GM12878 (cell line): ENCODE data around the gene UST. TPM values are rescaled to one million over a fixed set of nuclear protein-coding genes. Genes with fewer than 3 reads are reported as not detected.

Experiments used
- ATAC-seq: fragments of 200-7000 bp; cut with Tn5 transposase; 3 replicates; pipeline ENCODE4 v1.9.1; 2020; ENCODE audit warnings: mild to moderate bottlenecking, moderate library complexity
- BruUV-seq: library from RNA; stranded (reverse); fragments of 400-500 nt; replicated peaks from 2 replicates; lab custom pipeline; 2021; lab: Mats Ljungman, UMichigan
- CTCF ChIA-PET: fragments of 300-600 bp; sonication (Branson Sonifier 250); formaldehyde crosslinking; extraction: SDS; loops from one replicate; lab custom pipeline; 2021; ENCODE audit warnings: inconsistent platforms; lab: Yijun Ruan, JAX
- POLR2A ChIA-PET: fragments of 350-600 bp; formaldehyde crosslinking; extraction: SDS; loops from one replicate; lab custom pipeline; 2021; ENCODE audit warnings: inconsistent platforms; lab: Charles Lee
- RAD21 ChIA-PET: fragments of 300-600 bp; sonication (Branson Sonifier 250); formaldehyde crosslinking; loops from one replicate; lab custom pipeline; 2023; ENCODE audit warnings: antibody characterized with exemption; ENCODE audit not compliant: unreplicated experiment; lab: Charles Lee
- SMC1A ChIA-PET: fragments of 300-600 bp; sonication (Branson Sonifier 250); formaldehyde crosslinking; loops from one replicate; lab custom pipeline; 2023; ENCODE audit not compliant: unreplicated experiment, uncharacterized antibody; lab: Charles Lee
- DNase-seq: peaks from one replicate; pipeline ENCODE4 v3.0.0-alpha.2; 2011; ENCODE audit warnings: low read depth, low spot score
- FAIRE-seq: peaks from 3 replicates; lab custom pipeline; 2011; peaks lifted over from hg19 to GRCh38; lab: Jason Lieb, UNC
- H2AFZ ChIP-seq: 2 replicates; pipeline ENCODE4 v1.6.0; 2011; ENCODE audit warnings: low read depth, low read length, control low read depth; ENCODE audit not compliant: control insufficient read depth
- H3K27ac ChIP-seq: 2 replicates; pipeline ENCODE4 v1.5.1; 2011; ENCODE audit warnings: control low read depth; ENCODE audit not compliant: control insufficient read depth, insufficient read depth
- H3K27me3 ChIP-seq, 2 experiments: replicated peaks in 1 of 2; 2 replicates each; pipeline versions ENCODE4 v1.6.0 to v1.6.1; 2011; ENCODE audit warnings: low read length in 1 of 2; ENCODE audit not compliant: control insufficient read depth in 2 of 2, insufficient read depth in 2 of 2
- H3K36me3 ChIP-seq, 2 experiments: 2 replicates each; pipeline ENCODE4 v1.5.1; 2011; ENCODE audit warnings: low read length in 1 of 2; ENCODE audit not compliant: control insufficient read depth in 2 of 2, insufficient read depth in 2 of 2
- H3K4me1 ChIP-seq: 2 replicates; pipeline ENCODE4 v1.6.1; 2011; ENCODE audit warnings: mild to moderate bottlenecking, low read length, moderate library complexity, mixed read lengths; ENCODE audit not compliant: control insufficient read depth, insufficient read depth
- H3K4me2 ChIP-seq: 2 replicates; pipeline ENCODE4 v1.6.0; 2011; ENCODE audit warnings: control low read depth; ENCODE audit not compliant: control insufficient read depth, insufficient read depth
- H3K4me3 ChIP-seq: fragments of 200-600 bp; sonication (generic); 2 replicates; pipeline ENCODE4 v1.5.1; 2016
- H3K79me2 ChIP-seq: 2 replicates; pipeline ENCODE4 v1.6.0; 2011; ENCODE audit warnings: low read length; ENCODE audit not compliant: control insufficient read depth, insufficient read depth
- H3K9ac ChIP-seq: 2 replicates; pipeline ENCODE4 v1.8.0; 2011; ENCODE audit warnings: low read length, control low read depth, mixed read lengths; ENCODE audit not compliant: control insufficient read depth, insufficient read depth
- H3K9me3 ChIP-seq: replicated peaks from 3 replicates; pipeline ENCODE4 v1.5.1; 2011; ENCODE audit warnings: mild to moderate bottlenecking, low read length; ENCODE audit not compliant: control insufficient read depth, insufficient read depth
- H4K20me1 ChIP-seq: 2 replicates; pipeline ENCODE4 v1.6.0; 2011; ENCODE audit not compliant: control insufficient read depth, insufficient read depth
- ZBTB33 ChIP-seq: fragments of 450-650 bp; IDR thresholded peaks from 2 replicates; pipeline ENCODE4 v1.6.1; 2017; ENCODE audit warnings: mild to moderate bottlenecking
- WGBS: methylation state at CpG from one replicate; pipeline ENCODE4 v1.1.6; 2016; ENCODE audit warnings: low lambda C conversion rate; ENCODE audit not compliant: insufficient replicate concordance, insufficient coverage; ENCODE audit errors: missing lambda C conversion rate; 5-methylcytosine and 5-hydroxymethylcytosine counted together
- in situ Hi-C: fragments of 300-500 bp; cut with MboI; formaldehyde crosslinking; loops from 9 replicates; pipeline ENCODE4 v1.14.3; 2018; ENCODE audit warnings: mixed read lengths
- intact Hi-C: fragments of 100-400 bp; cut with micrococcal nuclease; formaldehyde crosslinking; loops from one replicate; pipeline ENCODE4 v1.14.2; 2022; ENCODE audit not compliant: unreplicated experiment
- polyA plus RNA-seq, 11 experiments: library from polyadenylated mRNA; depleted of rRNA in 4 of 11; unstranded in 6 of 11; stranded (reverse) in 5 of 11; fragments of >200 nt; fragmentation: Nextera tagmentation in 4 of 11; fragmentation: Illumina TruSeq in 1 of 11; extraction: Ambion mirVana in 4 of 11; extraction: Trizol in 1 of 11; gene quantifications; 1 replicate in 1 of 11; 2 replicates in 10 of 11; pipeline versions ENCODE4 v1.2.1 to v1.2.3, GENCODE V29; 2011 to 2016; ENCODE audit warnings: inconsistent platforms in 2 of 11, missing spikeins in 2 of 11, low read depth in 1 of 11
- total RNA-seq, 4 experiments: library from RNA; depleted of rRNA in 3 of 4; stranded (reverse); fragments of >200 nt in 3 of 4; fragmentation: Illumina TruSeq in 1 of 4; extraction: Trizol in 1 of 4; gene quantifications; 2 replicates each; pipeline versions ENCODE4 v1.2.1 to v1.2.3, GENCODE V29; 2013 to 2021
- TF ChIP-seq, protein P1 (sequence below): fragments of 450-650 bp; IDR thresholded peaks from 2 replicates; pipeline ENCODE4 v1.6.1; 2017; ENCODE audit warnings: antibody characterized with exemption, mild to moderate bottlenecking, moderate library complexity

Gene UST
- total and polyA plus RNA-seq, 10 of the 15 experiments (the other 5 are each of a cell fraction or from before 2014, with no cell fraction given), result 0.74 to 43.3 (median 2.2) TPM

GRCh38 chr6:149078211-149078782 lies 331.5 kb downstream of the UST start:
- no peak for FAIRE-seq
- Histone ChIP-seq H3K36me3 (no peaks in the 10 kb centered on the region), H3K9ac (no peak overlapping the region), H3K27me3 (no peaks in the 10 kb centered on the region), H3K9me3 (peaks cover 3% of the 10 kb centered on the region; the same call in 1 of the 3 replicates), H3K4me1 (peaks cover 45% of the 10 kb centered on the region), H3K27ac (no peak overlapping the region), H4K20me1 (no peaks in the 10 kb centered on the region), H2AFZ (no peak overlapping the region), H3K4me3 (no peak overlapping the region)
- ChIA-PET CTCF (interaction anchor here (0.6 to 3.4 kb wide), 6 partner anchors 9 to 354 kb away, joined by 3 to 29 read pairs (median 6); no protein-coding TSS in a partner anchor), SMC1A (interaction anchor here (1.0 to 5.8 kb wide), 8 partner anchors 14 to 354 kb away, joined by 3 to 88 read pairs (median 13); no protein-coding TSS in a partner anchor)
- ATAC-seq, result no peak
- no TSS peak for BruUV-seq
- WGBS, result 90% methylated on average over 8 of the region's 10 CpGs
- TF ChIP-seq ZBTB33, result 0 out of 2 replicates have a peak, but pooled peaks have one; percentile 34
- TF ChIP-seq, protein P1, sequence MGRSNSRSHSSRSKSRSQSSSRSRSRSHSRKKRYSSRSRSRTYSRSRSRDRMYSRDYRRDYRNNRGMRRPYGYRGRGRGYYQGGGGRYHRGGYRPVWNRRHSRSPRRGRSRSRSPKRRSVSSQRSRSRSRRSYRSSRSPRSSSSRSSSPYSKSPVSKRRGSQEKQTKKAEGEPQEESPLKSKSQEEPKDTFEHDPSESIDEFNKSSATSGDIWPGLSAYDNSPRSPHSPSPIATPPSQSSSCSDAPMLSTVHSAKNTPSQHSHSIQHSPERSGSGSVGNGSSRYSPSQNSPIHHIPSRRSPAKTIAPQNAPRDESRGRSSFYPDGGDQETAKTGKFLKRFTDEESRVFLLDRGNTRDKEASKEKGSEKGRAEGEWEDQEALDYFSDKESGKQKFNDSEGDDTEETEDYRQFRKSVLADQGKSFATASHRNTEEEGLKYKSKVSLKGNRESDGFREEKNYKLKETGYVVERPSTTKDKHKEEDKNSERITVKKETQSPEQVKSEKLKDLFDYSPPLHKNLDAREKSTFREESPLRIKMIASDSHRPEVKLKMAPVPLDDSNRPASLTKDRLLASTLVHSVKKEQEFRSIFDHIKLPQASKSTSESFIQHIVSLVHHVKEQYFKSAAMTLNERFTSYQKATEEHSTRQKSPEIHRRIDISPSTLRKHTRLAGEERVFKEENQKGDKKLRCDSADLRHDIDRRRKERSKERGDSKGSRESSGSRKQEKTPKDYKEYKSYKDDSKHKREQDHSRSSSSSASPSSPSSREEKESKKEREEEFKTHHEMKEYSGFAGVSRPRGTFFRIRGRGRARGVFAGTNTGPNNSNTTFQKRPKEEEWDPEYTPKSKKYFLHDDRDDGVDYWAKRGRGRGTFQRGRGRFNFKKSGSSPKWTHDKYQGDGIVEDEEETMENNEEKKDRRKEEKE, result no peak
- TF ChIP-seq, all 136 proteins: peak for 1
- Histone ChIP-seq H3K79me2 (no peaks in the 10 kb centered on the region; the same call in 1 of the 2 replicates), H3K4me2 (no peak overlapping the region)
- intact Hi-C loops (no loop called here), in situ Hi-C loops (no loop called here)
- DNase-seq, result no peak
- RAD21 ChIA-PET, result interaction anchor here (0.8 to 4.4 kb wide), 8 partner anchors 9 to 439 kb away, joined by 3 to 42 read pairs (median 4); no protein-coding TSS in a partner anchor
- POLR2A ChIA-PET, result interaction anchor here (0.6 to 4.2 kb wide), 5 partner anchors 13 to 355 kb away, joined by 3 to 33 read pairs (median 3); no protein-coding TSS in a partner anchor
